HL-60 (cell line): ENCODE results near the gene PIK3R5.

ENCODE experiments used
- DNase-seq, 2 experiments: peaks; one replicate each; pipeline ENCODE4 v3.0.0-alpha.2; 2010 to 2020; ENCODE audit warnings: low read depth in 1 of 2, low spot score in 1 of 2
- H3K27ac ChIP-seq: fragments of 250-450 bp; sonication (Bioruptor Pico); replicated peaks from 2 replicates; pipeline ENCODE4 v1.5.1; 2020; ENCODE audit warnings: mild to moderate bottlenecking, moderate library complexity
- H3K27me3 ChIP-seq: fragments of 250-450 bp; sonication (Bioruptor Pico); 2 replicates; pipeline ENCODE4 v1.5.1; 2021; ENCODE audit warnings: mild to moderate bottlenecking, moderate library complexity; ENCODE audit not compliant: insufficient read depth, poor library complexity, severe bottlenecking
- H3K4me3 ChIP-seq: replicated peaks from 2 replicates; pipeline ENCODE4 v1.5.1; 2011; ENCODE audit warnings: mild to moderate bottlenecking, control low read depth, low read length; ENCODE audit not compliant: insufficient read depth
- CTCF ChIP-seq: IDR thresholded peaks from one replicate; pipeline ENCODE4 v1.5.1; 2011; ENCODE audit warnings: low read length, control low read depth, inconsistent platforms; ENCODE audit not compliant: insufficient read depth
- GABPA ChIP-seq: IDR thresholded peaks from 2 replicates; pipeline ENCODE4 v1.6.1; 2012; ENCODE audit warnings: low read depth
- POLR2AphosphoS5 ChIP-seq: IDR thresholded peaks from 2 replicates; pipeline ENCODE4 v1.6.1; 2012; ENCODE audit warnings: low read depth
- SPI1 ChIP-seq: IDR thresholded peaks from 2 replicates; pipeline ENCODE4 v1.6.1; 2012; ENCODE audit warnings: low read depth, mild to moderate bottlenecking, borderline replicate concordance
- TF ChIP-seq, protein P1 (sequence below): IDR thresholded peaks from 2 replicates; pipeline ENCODE4 v1.6.1; 2012; ENCODE audit warnings: low read depth; ENCODE audit not compliant: insufficient replicate concordance

The PIK3R5 gene

GRCh38 chr17:8966926-8967325 lies 1.4 kb upstream of the PIK3R5 start:
- DNase-seq: peak in 1 of 2 experiments; percentile 78
- peak overlapping the region; percentile 96 for H3K27ac ChIP-seq
- TF ChIP-seq POLR2AphosphoS5: no peak
- no peak for TF ChIP-seq CTCF
- TF ChIP-seq SPI1: peak; percentile 36; the same call in 1 of the 2 replicates
- TF ChIP-seq, protein P1, sequence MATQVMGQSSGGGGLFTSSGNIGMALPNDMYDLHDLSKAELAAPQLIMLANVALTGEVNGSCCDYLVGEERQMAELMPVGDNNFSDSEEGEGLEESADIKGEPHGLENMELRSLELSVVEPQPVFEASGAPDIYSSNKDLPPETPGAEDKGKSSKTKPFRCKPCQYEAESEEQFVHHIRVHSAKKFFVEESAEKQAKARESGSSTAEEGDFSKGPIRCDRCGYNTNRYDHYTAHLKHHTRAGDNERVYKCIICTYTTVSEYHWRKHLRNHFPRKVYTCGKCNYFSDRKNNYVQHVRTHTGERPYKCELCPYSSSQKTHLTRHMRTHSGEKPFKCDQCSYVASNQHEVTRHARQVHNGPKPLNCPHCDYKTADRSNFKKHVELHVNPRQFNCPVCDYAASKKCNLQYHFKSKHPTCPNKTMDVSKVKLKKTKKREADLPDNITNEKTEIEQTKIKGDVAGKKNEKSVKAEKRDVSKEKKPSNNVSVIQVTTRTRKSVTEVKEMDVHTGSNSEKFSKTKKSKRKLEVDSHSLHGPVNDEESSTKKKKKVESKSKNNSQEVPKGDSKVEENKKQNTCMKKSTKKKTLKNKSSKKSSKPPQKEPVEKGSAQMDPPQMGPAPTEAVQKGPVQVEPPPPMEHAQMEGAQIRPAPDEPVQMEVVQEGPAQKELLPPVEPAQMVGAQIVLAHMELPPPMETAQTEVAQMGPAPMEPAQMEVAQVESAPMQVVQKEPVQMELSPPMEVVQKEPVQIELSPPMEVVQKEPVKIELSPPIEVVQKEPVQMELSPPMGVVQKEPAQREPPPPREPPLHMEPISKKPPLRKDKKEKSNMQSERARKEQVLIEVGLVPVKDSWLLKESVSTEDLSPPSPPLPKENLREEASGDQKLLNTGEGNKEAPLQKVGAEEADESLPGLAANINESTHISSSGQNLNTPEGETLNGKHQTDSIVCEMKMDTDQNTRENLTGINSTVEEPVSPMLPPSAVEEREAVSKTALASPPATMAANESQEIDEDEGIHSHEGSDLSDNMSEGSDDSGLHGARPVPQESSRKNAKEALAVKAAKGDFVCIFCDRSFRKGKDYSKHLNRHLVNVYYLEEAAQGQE: no peak
- no peak for TF ChIP-seq GABPA
- peak overlapping the region; percentile 79 for H3K4me3 ChIP-seq
- no peaks in the 10 kb centered on the region for H3K27me3 ChIP-seq

DNA sequence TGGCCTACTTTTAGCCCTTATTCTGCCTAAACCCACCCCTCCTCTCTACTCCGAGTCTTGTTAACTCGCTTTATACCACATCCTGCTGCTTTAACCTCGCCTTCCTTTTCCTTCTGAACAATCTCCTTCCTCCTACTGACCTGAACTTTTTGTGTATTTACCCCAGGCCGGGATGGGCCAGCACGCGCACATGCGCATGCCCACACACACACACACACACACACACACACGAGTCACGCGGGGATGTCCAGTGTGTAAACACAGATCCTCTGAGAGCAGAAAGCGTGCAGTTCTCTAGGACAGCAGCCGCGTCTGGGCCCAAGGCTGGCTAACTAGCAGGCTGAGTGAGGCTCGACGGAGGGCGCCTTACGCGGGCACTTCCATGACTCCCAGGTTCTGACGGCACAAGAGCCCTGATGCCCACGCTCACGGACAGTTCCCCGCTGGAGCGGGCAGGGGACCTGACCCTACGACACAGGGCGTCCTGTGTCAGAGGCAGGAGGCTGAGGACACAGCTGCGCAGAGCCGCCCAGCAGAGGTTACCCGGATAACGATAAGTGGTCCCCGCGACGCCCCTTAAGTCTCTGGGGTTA lies 610 bp downstream of the PIK3R5 start:
- Histone ChIP-seq H3K4me3 (peak overlapping the region; percentile 79), H3K27me3 (no peaks in the 10 kb centered on the region), H3K27ac (peak overlapping the region; percentile 96)
- DNase-seq: peak in 1 of 2 experiments; percentile 18
- TF ChIP-seq GABPA (no peak), CTCF (no peak), SPI1 (no peak), POLR2AphosphoS5 (no peak)
- TF ChIP-seq, protein P1: no peak

GRCh38 chr17:8963647-8964258 lies 1.8 kb downstream of the PIK3R5 start:
- no peak for DNase-seq
- no peaks in the 10 kb centered on the region for H3K27me3 ChIP-seq
- TF ChIP-seq CTCF: no peak
- TF ChIP-seq, protein P1: no peak
- no peak for TF ChIP-seq SPI1
- TF ChIP-seq GABPA: no peak
- no peak for TF ChIP-seq POLR2AphosphoS5
- no peak overlapping the region for H3K27ac ChIP-seq
- H3K4me3 ChIP-seq: peak overlapping the region; percentile 79
